Cerebellar nuclear complex (tissue), 1 donor: ENCODE data around the gene C10orf67.
"Not testable (repeated sequence)": the region's sequence is repeated elsewhere in the genome, so short reads cannot be mapped to it uniquely, and the experiment has no call there.

Experiments used
- DNase-seq, 2 experiments: peaks; one replicate each; lab custom pipeline; 2025; lab: John Stamatoyannopoulos, UW

Gene C10orf67

GRCh38 chr10:23344241-23344841 lies at the start of gene C10orf67:
Gene C10orf67 (minus strand): TSS chr10:23344797. CDS start chr10:23344774, 23 bp downstream.
- DNase-seq, result no peak

- DNase-seq, result no peak
Observed at GRCh38 chr10:23391821-23392220, 47.2 kb upstream of the C10orf67 start.

- no peak for DNase-seq
Observed at GRCh38 chr10:23390809-23391208, 46.2 kb upstream of the C10orf67 start.

DNA sequence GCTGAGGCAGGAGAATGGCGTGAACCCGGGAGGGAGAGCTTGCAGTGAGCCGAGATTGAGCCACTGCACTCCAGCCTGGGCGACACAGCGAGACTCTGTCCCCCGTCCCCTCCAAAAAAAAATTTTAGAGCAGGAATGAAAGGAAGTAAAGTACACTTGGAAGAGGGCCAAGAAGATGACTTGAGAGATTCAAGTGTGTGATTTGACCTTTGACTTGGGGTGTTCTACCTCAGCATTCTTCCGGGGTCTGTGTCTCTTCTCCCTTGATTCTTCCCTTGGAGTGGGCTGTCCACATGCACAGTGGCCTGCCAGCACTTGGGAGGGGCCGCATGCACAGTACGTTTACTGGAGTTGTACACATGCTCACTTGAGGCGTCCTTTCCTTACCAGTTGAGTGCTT lies 45.8 kb upstream of the C10orf67 start:
- DNase-seq, result not testable (repeated sequence)

DNA sequence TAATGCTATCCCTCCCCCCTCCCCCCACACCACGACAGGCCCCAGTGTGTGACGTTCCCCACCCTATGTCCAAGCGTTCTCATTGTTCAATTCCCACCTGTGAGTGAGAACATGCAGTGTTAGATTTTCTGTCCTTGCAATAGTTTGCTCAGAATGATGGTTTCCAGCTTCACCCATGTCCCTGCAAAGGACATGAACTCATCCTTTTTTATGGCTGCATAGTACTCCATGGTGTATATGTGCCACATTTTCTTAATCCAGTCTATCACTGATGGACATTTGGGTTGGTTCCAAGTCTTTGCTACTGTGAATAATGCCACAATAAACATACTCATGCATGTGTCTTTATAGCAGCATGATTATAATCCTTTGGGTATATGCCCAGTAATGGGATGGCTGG lies 42.9 kb upstream of the C10orf67 start:
- not testable (repeated sequence) for DNase-seq

DNA sequence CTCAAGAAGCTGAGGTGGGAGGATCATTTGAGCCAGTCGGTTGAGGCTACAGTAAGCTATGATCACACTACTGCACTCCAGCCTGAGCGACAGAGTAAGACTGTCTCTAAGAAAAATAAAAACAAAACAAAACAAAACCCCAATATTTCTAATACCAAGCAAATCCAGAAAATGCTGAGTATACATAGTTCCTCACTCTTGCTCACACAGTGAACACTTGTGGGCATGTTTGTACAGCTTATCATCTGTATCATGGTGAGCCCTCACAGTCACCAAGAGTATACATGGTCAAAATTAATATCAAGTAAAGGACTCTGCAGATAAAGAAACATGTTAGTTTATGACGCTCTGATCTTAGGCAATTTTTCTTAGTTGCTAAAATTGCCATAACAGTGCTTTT lies 41.5 kb upstream of the C10orf67 start:
- DNase-seq, result no peak

DNA sequence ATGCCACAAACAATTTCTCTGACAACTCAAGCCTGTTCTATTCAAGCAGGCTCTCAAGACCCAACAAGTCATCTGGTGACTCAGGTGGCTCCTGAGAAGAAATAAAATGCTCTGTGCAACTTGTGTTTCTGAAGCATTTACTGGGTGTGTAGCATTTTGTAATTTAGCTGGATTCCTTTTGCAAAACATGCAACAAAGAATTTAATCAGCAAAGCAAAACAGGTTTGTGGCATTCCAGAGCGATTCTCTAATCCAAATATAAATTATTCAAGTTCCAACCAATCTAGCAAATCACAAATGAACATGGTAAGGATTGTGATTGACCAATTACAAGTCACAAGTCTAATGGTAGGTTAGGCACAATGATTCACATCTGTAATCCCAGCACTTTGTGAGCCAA lies 39.8 kb upstream of the C10orf67 start:
- DNase-seq, result no peak

- DNase-seq, result no peak
Observed at GRCh38 chr10:23383637-23384036, 39.0 kb upstream of the C10orf67 start.

GRCh38 chr10:23381298-23382040 lies 36.9 kb upstream of the C10orf67 start:
- no peak for DNase-seq

DNA sequence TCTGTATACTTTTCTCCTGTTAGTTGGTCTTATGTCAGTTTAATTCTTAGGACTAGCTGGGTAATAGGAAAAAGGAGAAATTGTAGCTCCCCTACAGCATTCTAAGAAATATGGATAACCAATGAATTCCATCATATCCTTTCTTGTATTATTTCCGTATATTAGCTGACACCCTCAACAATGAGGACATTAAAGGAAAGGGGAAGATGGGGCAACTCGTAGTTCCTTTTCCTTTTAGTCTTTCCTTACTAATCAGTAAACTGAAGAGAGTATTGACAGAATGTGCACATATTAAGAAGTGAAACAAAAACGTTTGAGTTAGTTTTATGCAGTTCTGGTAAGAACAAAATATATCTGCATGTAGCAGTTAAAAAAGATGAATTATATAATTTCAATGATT lies 35.1 kb upstream of the C10orf67 start:
- no peak for DNase-seq

DNA sequence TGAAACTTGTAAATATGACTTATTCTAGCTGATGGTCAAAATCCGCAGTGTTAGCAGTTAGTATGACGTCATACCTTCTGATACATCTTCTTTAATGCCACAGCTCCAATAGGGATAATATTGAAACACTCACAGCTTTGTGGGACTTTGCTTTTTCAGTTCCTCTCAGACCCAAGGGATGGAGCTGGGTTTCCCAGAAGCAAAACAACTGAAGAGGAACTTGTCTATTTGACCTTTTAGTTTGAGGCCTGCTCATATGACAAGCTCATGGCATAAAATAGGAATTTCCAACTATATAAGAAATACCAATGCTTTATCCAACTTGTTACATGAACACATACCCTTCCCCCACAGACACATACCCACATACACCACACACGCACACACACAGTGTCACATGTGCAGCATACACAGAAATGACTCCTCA lies 31.6 kb upstream of the C10orf67 start:
- DNase-seq, result no peak

- no peak for DNase-seq
Observed at GRCh38 chr10:23375366-23375765, 30.8 kb upstream of the C10orf67 start.

DNA sequence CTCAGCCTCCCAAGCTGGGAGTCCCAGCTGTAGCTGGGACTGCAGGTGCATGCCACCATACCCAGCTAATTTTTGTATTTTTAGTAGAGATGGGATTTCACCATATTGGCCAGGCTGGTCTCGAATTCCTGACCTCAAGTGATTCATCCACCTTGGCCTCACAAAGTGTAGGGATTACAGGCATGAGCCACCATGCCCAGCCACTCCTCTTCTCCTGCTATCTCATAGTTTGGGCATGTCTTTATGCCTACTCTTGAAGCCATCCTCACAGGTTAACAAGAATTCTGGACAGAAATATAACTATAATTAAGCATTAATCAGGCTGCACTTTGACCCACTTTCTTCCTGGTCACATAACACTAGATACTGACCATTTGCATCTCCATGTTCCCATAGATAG lies 28.6 kb upstream of the C10orf67 start:
- DNase-seq, result no peak

DNA sequence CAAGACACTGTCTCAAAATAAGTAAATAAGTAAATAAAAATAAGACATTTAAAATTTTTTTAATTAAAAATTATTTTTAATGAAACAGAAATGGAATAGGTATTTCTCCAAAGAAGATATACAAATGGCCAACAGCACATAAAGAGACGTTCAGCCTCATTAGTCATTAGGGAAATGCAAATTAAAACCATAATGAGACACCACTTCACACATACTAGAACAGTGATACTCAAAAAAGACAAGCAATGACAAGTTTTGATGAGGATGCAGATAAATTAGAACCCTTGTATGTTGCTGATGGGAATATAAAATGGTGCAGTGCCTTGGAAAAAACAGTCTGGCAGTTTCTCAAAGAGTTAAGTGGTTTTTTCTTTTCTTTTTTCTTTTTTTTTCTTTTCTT lies 26.5 kb upstream of the C10orf67 start:
- DNase-seq, result no peak

- no peak for DNase-seq
Observed at GRCh38 chr10:23370106-23370505, 25.5 kb upstream of the C10orf67 start.

DNA sequence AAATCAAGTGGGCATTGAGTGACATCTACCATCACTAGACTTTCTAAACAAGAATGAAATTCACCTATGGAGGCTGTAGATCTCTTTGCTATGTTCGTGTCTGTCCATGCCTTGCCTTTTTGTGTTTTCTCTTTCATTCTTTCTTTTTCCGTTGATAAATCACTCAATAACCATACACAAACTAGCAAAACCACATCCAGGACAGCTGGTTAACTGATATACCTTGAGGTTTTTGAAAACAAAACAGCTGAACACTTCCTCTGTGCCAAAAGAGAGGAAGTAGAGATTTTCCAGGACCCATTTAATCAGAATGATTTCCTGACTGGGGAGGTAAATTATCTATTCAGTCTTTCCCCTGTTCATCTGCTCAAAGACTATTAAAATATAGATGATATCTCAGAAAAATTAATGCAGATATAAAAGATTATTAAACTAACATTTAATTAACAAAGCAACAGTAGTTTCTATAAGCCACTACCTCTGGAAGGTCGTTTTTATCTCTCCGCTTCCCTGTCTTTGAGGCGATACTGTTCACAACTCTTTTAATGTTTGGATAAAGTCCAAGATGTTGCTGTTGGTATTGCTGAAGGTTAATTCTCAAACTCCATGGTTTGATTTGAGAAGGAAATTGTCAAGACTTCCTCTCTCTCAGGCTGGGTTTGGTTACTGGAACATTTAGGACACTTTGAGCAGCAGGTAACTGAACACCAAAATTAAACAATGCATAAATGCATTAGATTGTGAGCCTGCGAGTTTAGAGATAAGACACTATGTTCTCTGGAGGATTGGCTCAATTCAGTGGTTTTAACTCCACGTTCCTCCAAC lies 24.4 kb upstream of the C10orf67 start:
- DNase-seq, result no peak

DNA sequence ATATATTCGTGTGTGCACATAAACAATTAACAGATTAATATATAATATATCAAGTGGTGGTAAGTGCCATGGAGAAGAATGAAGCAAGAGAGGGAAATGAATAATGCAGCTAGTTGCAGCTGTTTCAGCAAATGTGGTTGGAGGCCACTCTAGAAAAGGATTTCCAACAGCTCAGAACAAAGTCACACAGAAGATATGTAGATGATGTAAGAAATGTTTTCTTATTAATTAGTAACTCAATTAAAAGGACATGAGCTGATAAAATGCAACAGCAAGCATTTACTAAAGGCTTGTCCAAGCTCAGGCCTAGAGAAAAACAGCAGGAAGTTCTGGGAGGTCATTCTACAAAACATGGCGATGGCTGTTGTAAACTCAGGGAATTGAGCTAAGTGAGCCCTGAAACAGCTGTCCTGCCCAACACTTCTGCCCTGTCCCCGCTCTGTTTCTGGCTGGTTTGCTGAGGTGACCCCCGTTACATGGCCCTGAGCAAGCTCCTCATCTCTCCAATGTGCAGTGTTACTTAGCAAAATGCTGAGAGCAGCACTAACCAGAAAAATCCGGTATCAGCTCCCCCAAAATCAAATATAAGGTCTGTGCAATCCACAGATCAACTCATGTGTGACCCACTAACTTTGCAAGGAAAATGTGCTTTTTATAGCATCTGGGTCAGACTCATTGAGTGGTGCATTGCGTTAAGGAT lies 23.4 kb upstream of the C10orf67 start:
- no peak for DNase-seq

- not testable (repeated sequence) for DNase-seq
Observed at GRCh38 chr10:23365417-23366030, 20.9 kb upstream of the C10orf67 start.

DNA sequence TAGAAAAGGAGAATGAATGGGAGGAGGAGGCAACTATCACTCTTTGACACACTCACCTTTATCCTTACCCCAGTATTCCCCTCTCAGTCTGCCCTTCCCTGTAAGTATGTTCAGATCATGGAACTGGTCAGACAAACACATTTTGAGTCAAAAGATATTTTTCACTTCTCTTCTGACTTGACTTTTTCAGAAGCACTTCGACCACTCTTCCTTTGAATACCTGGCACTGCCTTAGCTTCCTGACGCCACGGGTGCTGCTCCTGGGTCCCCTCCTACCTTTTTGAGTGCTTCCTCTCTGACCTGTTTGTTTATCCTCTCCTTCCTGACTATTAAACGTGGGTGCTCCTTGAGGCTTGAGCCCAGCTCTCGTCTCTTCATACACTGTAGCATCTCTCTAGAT lies 19.8 kb upstream of the C10orf67 start:
- DNase-seq, result no peak

- DNase-seq, result no peak
Observed at GRCh38 chr10:23363793-23364135, 19.2 kb upstream of the C10orf67 start.

GRCh38 chr10:23362879-23363792 lies 18.5 kb upstream of the C10orf67 start:
- no peak for DNase-seq
